Embryonic facial prominence (tissue), 1 donor: ENCODE data around the gene UTP3.
"Not testable (repeated sequence)": the region's sequence is repeated elsewhere in the genome, so short reads cannot be mapped to it uniquely, and the experiment has no call there.

Experiments
- DNase-seq: peaks from one replicate; pipeline ENCODE4 v3.0.0-alpha.2; 2016; ENCODE audit errors: extremely low spot score

The UTP3 gene

GRCh38 chr4:70687821-70688794 lies at the start of gene UTP3:
Gene UTP3, plus strand, starts transcription at chr4:70688532. Its CDS starts 146 bp downstream, at chr4:70688678.
- DNase-seq, result peak; percentile 98

- DNase-seq, result no peak
Measured at GRCh38 chr4:70640192-70640591, 48.1 kb upstream of the UTP3 start.

- not testable (repeated sequence) for DNase-seq
Measured at GRCh38 chr4:70650741-70651140, 37.6 kb upstream of the UTP3 start.

DNA sequence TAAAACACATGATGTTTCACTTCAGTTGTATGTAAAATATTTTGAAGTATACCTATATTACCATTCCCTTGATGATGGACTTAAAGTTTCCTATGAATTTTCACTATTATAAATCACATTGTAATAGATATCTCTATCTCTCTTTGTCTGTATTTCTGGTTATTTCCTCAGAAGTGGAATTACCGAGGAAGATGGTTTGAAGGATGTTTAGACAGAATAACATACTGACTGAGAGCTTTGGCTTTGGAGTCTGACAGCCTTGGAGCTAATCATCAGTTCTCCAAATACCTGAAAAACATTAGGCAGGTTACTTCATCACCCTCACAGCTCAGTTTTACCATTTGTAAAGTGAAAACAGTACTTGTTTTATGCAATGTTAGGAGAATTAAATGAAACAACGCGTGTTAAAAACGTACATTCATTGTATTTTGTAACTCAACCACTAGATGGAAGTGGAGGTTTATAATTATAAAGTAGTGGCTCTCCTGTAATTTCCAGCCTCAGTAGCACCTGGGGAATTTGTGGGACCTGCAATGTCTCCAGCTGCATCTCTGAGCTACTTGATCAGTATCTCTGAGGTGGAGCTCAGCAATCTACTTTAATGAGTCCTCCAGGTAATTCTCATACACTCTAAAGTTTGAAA lies 36.3 kb upstream of the UTP3 start:
- no peak for DNase-seq

DNA sequence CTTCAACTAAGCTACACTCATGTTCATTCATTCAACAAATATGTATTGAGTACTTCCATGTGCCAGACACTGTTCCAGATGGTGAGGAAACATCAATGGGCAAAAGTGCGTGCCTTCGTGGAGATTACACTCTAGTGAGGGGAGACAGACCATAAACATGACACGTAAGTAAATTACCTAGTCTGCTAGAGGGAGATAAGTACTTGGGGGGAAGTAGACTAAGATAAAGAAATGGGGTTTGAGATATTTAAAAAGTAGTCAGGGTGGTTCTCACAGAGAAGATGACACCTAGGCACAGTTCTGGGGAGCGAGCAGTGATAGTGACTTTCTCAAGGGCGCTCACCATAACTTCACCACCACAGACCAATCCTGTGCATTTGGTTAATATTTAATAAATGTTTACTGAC lies 33.7 kb upstream of the UTP3 start:
- no peak for DNase-seq

DNA sequence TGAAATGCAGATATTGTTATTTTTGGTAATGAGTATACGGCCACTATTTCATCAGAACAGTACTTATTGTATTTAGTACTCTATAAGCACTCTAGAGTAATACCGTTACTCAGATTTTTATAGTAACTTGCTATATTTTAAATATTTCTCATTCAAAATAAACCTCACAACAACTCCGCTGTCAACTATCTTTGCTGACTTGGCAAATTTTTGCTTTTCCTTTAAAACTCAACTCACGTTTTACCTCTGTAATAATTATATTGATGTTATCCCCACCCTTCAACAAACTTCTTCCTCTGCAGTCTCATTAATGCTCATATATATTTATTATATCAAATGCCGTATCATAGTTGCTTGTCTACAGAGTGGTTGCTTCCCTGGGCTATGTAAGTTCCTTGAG lies 31.0 kb upstream of the UTP3 start:
- no peak for DNase-seq

- no peak for DNase-seq
Measured at GRCh38 chr4:70658418-70658817, 29.9 kb upstream of the UTP3 start.

GRCh38 chr4:70660106-70660505 lies 28.2 kb upstream of the UTP3 start:
- no peak for DNase-seq

- DNase-seq, result not testable (repeated sequence)
Measured at GRCh38 chr4:70661309-70661922, 26.9 kb upstream of the UTP3 start.

GRCh38 chr4:70666369-70666768 lies 22.0 kb upstream of the UTP3 start, which contains the start of gene JCHAIN:
Gene JCHAIN, minus strand, starts transcription at chr4:70666508. Its CDS starts 18 bp downstream, at chr4:70666490.
- DNase-seq, result no peak

DNA sequence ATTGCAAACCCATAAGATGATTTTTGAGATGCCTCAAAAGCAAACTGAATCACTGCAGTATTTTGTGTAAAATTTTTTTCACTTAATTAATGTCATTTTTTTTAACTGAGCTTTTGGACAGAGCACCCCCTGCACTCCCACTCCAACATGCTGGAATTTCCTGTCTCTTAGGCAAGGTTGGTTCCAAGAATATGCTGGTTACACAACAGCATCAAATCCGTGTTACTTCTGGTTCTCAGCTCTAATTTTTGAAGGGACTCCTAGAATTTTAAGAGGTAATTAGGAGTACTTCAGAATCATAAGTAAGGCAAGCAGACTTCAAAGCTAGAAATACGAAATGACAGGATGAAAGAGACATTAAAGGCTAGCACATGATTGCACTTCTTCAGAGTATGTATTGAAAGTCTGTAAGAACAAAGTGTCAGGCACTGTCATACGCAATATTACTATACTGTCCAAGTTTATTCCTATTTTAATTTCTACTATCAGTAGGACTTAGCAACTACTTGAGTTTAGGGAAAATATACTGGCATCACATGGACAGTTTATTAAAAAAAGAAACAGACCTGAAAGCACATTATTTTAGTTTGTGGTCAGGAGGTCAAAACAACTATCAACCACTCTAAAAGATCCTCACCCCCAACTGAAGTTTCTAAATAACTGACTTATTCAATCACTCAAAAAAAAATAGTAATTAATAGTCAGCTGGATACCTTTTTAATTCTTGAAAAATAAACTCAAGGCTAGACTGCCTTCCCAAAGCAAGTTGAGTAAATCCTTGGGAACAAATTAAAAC lies 20.4 kb upstream of the UTP3 start:
- no peak for DNase-seq

- DNase-seq, result no peak
Measured at GRCh38 chr4:70670332-70671014, 17.9 kb upstream of the UTP3 start.

DNA sequence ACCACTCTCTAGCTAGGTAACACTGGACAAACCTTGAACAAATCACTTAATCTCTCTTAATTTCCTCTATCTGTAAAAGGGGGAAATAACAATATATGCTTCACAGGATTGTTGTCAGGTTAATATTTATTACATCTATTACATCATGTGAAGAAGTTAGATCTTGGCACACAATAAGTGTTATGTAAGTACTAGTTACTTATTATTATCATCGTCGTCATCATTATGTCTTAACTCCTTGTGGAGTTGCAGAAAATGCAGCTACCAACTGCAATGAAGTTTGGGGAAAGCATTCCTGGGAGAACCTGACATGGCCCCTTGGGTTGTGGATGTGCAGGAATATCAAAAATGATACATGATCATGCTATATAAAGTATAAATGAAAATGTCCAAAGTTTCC lies 17.2 kb upstream of the UTP3 start:
- no peak for DNase-seq

- DNase-seq, result no peak
Measured at GRCh38 chr4:70674191-70674590, 14.1 kb upstream of the UTP3 start.

- no peak for DNase-seq
Measured at GRCh38 chr4:70674731-70675130, 13.6 kb upstream of the UTP3 start.

- no peak for DNase-seq
Measured at GRCh38 chr4:70676554-70677090, 11.7 kb upstream of the UTP3 start.

GRCh38 chr4:70678383-70678999 lies 9.8 kb upstream of the UTP3 start:
- DNase-seq, result no peak

- no peak for DNase-seq
Measured at GRCh38 chr4:70680934-70681333, 7.4 kb upstream of the UTP3 start.

DNA sequence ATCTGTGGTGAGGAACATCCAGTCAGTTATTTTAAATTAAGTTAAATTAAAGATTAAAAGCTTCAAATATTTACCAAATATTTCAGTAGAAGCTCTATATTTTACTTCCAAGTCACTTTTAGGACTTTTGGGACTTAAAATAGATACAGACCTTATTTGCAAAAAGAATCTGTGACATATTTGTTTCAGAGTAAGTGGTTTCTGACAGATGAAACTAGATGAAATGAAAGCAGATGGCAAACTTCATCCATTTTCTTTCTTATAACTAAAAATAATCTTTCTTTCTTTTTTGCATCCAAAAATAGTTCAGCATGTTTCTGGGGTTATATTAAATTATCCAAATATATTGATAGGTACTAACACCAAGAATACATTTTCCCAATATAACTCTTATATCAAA lies 6.6 kb upstream of the UTP3 start:
- DNase-seq, result no peak

DNA sequence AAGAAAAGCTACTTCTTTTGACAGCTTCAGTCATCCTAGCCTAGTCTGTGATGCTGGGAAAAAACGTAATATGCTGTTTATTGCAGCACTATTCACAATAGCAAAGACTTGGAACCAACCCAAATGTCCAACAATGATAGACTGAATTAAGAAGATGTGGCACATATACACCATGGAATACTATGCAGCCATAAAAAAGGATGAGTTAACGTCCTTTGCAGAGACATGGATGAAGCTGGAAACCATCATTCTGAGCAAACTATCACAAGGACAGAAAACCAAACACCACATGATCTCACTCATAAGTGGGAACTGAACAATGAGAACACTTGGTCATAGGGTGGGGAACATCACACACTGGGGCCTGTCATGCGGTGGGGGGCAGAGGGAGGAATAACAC lies 6.2 kb upstream of the UTP3 start:
- DNase-seq, result not testable (repeated sequence)
